ENCODE measurements around the gene ADCK2. TPM values are rescaled to one million over a fixed set of nuclear protein-coding genes. Genes with fewer than 3 reads are reported as not detected.
"Not testable (repeated sequence)": the region's sequence is repeated elsewhere in the genome, so short reads cannot be mapped to it uniquely, and the experiment has no call there.

ADCK2 gene
- total RNA-seq, 1 donor from 2014 or later: 74.2 TPM

DNA sequence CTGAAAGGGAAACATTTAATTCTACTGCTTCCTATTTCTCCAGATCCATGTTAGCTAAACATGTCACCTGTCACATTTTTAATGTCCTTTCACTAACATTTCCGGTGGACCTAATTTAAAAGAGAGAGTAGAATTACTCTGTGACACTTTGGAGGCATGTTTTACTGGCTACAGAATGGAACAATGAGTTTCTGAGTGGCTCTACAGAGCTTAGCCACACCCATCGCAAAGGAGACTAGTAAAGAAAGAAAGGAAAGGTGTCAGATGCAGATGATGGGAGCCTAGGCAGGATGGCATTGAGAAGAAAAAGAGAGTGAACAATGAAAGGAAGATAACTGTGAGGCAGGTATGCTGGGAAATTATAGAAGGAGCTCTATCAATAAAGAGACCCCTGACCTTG is 59.7 kb downstream of the ADCK2 start:
- TF ChIP-seq, protein P1, sequence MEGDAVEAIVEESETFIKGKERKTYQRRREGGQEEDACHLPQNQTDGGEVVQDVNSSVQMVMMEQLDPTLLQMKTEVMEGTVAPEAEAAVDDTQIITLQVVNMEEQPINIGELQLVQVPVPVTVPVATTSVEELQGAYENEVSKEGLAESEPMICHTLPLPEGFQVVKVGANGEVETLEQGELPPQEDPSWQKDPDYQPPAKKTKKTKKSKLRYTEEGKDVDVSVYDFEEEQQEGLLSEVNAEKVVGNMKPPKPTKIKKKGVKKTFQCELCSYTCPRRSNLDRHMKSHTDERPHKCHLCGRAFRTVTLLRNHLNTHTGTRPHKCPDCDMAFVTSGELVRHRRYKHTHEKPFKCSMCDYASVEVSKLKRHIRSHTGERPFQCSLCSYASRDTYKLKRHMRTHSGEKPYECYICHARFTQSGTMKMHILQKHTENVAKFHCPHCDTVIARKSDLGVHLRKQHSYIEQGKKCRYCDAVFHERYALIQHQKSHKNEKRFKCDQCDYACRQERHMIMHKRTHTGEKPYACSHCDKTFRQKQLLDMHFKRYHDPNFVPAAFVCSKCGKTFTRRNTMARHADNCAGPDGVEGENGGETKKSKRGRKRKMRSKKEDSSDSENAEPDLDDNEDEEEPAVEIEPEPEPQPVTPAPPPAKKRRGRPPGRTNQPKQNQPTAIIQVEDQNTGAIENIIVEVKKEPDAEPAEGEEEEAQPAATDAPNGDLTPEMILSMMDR (IDR thresholded peaks at IDR 0.05; ENCODE audit: insufficient read depth, low read length, severe bottlenecking): no peak
- FAIRE-seq (no peak), DNase-seq (ENCODE audit: low read depth) (no peak)
- Histone ChIP-seq H3K27me3 (ENCODE audit: control insufficient read depth, insufficient read depth, low read length) (no peaks in the 10 kb centered on the region), H3K4me3 (ENCODE audit: low read depth, low read length) (no peak overlapping the region), H3K36me3 (ENCODE audit: control insufficient read depth, insufficient read depth, low read length) (no peaks in the 10 kb centered on the region)

DNA sequence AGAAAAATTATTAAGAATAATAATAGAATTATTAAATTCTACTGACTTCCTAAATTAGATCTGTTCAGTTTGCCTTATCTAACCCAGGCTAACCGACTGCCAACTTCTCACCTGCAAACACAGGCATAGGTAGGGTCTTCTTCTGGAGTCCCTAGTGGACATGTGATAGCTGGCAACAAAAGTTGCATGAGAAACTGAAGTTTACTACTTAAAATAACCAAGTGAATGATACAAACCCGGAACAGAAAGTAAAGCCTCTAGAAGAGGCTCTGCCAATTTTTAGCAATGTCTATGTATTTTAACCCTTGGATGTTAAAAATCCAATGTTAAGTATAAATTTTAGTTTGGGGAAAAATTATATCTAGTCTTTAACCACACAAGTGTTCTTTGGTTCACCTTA is 61.4 kb downstream of the ADCK2 start:
- FAIRE-seq: no peak
- Histone ChIP-seq H3K36me3 (ENCODE audit: control insufficient read depth, insufficient read depth, low read length) (no peaks in the 10 kb centered on the region), H3K4me3 (ENCODE audit: low read depth, low read length) (no peak overlapping the region), H3K27me3 (ENCODE audit: control insufficient read depth, insufficient read depth, low read length) (no peaks in the 10 kb centered on the region)
- no peak for DNase-seq (ENCODE audit: low read depth)
- TF ChIP-seq, protein P1 (IDR thresholded peaks at IDR 0.05; ENCODE audit: insufficient read depth, low read length, severe bottlenecking): no peak

DNA sequence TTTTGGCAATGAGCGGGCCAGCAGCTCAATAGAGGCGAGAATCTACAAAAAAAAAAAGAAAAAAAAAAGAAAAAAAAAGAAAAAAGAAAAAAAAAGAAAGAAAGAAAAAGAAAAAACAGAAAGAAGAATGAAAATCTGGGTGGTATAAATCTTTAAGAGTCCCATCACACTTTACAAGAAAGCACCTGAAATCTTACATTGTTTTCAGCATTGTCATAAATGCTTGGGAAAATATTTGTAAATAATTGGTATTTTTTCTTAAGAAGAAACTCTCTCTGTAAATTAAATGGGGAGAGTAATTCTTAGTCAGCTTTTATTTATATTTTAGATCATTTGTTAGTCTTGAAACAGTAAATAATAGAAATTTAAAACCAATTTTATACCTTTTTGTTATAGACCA is 62.0 kb downstream of the ADCK2 start:
- Histone ChIP-seq H3K27me3 (ENCODE audit: control insufficient read depth, insufficient read depth, low read length) (no peaks in the 10 kb centered on the region), H3K4me3 (ENCODE audit: low read depth, low read length) (no peak overlapping the region), H3K36me3 (ENCODE audit: control insufficient read depth, insufficient read depth, low read length) (no peaks in the 10 kb centered on the region)
- DNase-seq (ENCODE audit: low read depth): no peak
- TF ChIP-seq, protein P1 (IDR thresholded peaks at IDR 0.05; ENCODE audit: insufficient read depth, low read length, severe bottlenecking): no peak
- no peak for FAIRE-seq

DNA sequence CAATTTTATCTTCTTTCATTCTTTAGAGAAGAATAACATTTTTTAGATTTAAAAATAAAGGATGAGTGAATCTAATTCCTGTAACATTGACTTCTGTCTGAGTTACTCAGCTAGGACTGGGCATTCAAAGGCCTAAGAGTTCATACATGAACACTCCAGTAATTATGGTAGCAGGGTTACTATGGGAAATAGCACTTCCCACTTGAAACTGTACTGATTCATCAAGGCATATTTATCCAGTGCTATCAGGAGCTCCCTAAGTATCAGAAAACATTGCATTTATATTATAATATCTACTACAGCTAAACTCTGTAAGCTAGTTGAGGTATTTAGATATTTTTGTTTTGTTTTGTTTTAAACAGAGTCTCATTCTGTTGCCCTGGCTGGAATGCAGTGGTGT is 65.5 kb downstream of the ADCK2 start:
- H3K4me3 ChIP-seq (ENCODE audit: low read depth, low read length): no peak overlapping the region
- no peaks in the 10 kb centered on the region for H3K27me3 ChIP-seq (ENCODE audit: control insufficient read depth, insufficient read depth, low read length)
- no peaks in the 10 kb centered on the region for H3K36me3 ChIP-seq (ENCODE audit: control insufficient read depth, insufficient read depth, low read length)
- FAIRE-seq (no peak), DNase-seq (ENCODE audit: low read depth) (no peak)
- TF ChIP-seq, protein P1 (IDR thresholded peaks at IDR 0.05; ENCODE audit: insufficient read depth, low read length, severe bottlenecking): no peak

DNA sequence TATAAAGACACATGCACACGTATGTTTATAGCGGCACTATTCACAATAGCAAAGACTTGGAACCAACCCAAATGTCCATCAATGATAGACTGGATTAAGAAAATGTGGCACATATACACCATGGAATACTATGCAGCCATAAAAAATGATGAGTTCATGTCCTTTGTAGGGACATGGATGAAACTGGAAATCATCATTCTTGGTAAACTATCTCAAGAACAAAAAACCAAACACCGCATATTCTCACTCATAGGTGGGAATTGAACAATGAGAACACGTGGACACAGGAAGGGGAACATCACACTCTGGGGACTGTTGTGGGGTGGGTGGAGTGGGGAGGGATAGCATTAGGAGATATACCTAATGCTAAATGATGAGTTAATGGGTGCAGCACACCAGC is 70.5 kb downstream of the ADCK2 start:
- not testable (repeated sequence) for DNase-seq (ENCODE audit: low read depth); FAIRE-seq; H3K27me3 ChIP-seq (ENCODE audit: control insufficient read depth, insufficient read depth, low read length); H3K36me3 ChIP-seq (ENCODE audit: control insufficient read depth, insufficient read depth, low read length); H3K4me3 ChIP-seq (ENCODE audit: low read depth, low read length)

DNA sequence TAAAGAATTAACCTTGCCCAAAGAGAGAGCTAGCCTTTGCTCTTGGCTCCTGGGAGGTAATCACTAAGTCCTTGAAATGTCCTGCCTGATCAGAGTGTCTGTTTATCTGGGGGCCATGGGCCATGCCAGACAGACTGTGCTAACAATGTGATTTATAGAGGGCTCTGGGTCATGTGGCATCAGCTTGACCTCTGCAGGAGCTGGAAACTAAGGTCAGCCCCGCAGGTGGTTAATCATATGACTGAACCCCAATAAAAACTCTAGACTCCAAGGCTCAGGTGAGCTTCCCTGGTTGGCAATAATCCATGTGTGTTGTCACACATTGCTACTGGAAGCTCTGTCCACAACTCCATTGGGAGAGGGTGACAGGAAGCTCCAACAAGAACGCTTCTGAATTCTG is 71.3 kb downstream of the ADCK2 start:
- DNase-seq (ENCODE audit: low read depth) (no peak), FAIRE-seq (no peak)
- H3K4me3 ChIP-seq (ENCODE audit: low read depth, low read length): no peak overlapping the region
- TF ChIP-seq, protein P1 (IDR thresholded peaks at IDR 0.05; ENCODE audit: insufficient read depth, low read length, severe bottlenecking): no peak
- H3K27me3 ChIP-seq (ENCODE audit: control insufficient read depth, insufficient read depth, low read length): no peaks in the 10 kb centered on the region
- H3K36me3 ChIP-seq (ENCODE audit: control insufficient read depth, insufficient read depth, low read length): no peaks in the 10 kb centered on the region

Other genes starting within 250 kb of the ADCK2 start
- 93.6 and 99.5 TPM in 2 replicates for gene MKRN1, start 193.4 kb upstream of the ADCK2 start, total RNA-seq
- 0.26 TPM in 1 of 2 replicates, not detected in the other for gene DENND2A, start 32.1 kb upstream of the ADCK2 start, total RNA-seq
- 99.5 and 123 TPM in 2 replicates for gene NDUFB2, start 23.8 kb downstream of the ADCK2 start, total RNA-seq